Liver (tissue), 9 donors: ENCODE data around the gene SLC9A8. TPM values are rescaled to one million over a fixed set of nuclear protein-coding genes. Genes with fewer than 3 reads are reported as not detected.

Experiments
- DNase-seq: peaks from one replicate; pipeline ENCODE4 v3.0.0-alpha.2; 2017; ENCODE audit warnings: low spot score
- H3K27ac ChIP-seq, 2 donors: one replicate each; pipeline ENCODE4 v1.7.0; 2013; ENCODE audit warnings: inconsistent platforms in 2 of 2, low read length in 2 of 2, control low read depth in 1 of 2, low read depth in 1 of 2, mild to moderate bottlenecking in 1 of 2
- H3K27me3 ChIP-seq, 4 donors: one replicate each; pipeline versions ENCODE4 v1.6.1 to v1.7.0; 2013; ENCODE audit warnings: low read length in 3 of 4, inconsistent platforms in 1 of 4, mild to moderate bottlenecking in 1 of 4, moderate library complexity in 1 of 4; ENCODE audit not compliant: control insufficient read depth in 4 of 4, insufficient read depth in 4 of 4
- H3K36me3 ChIP-seq, 4 donors: one replicate each; pipeline versions ENCODE4 v1.6.1 to v1.7.0; 2013; ENCODE audit warnings: low read length in 3 of 4, mild to moderate bottlenecking in 3 of 4, low read depth in 1 of 4, moderate library complexity in 1 of 4; ENCODE audit not compliant: control insufficient read depth in 4 of 4, insufficient read depth in 3 of 4
- H3K4me1 ChIP-seq, 4 donors: one replicate each; pipeline versions ENCODE4 v1.6.1 to v1.7.0; 2013; ENCODE audit warnings: low read length in 3 of 4, mild to moderate bottlenecking in 3 of 4, moderate library complexity in 1 of 4; ENCODE audit not compliant: control insufficient read depth in 4 of 4, insufficient read depth in 4 of 4
- H3K4me3 ChIP-seq, 3 donors: one replicate each; pipeline versions ENCODE4 v1.6.1 to v1.7.0; 2013; ENCODE audit warnings: low read length in 3 of 3, control low read depth in 1 of 3, low read depth in 1 of 3, mild to moderate bottlenecking in 1 of 3
- H3K9ac ChIP-seq, 2 donors: one replicate each; pipeline ENCODE4 v1.7.0; 2013; ENCODE audit warnings: low read length in 2 of 2, mild to moderate bottlenecking in 2 of 2, moderate library complexity in 2 of 2, control low read depth in 1 of 2, low read depth in 1 of 2
- H3K9me3 ChIP-seq, 4 donors: one replicate each; pipeline versions ENCODE4 v1.6.1 to v1.7.0; 2013; ENCODE audit warnings: low read length in 3 of 4; ENCODE audit not compliant: control insufficient read depth in 4 of 4
- FOXA2 ChIP-seq: IDR thresholded peaks from 2 replicates; pipeline ENCODE4 v1.6.1; 2016; ENCODE audit warnings: antibody characterized with exemption
- GABPA ChIP-seq, 2 donors: IDR thresholded peaks in 1 of 2; conservative IDR thresholded peaks in 1 of 2; 2 replicates each; pipeline ENCODE4 v1.6.1; 2016; ENCODE audit warnings: antibody characterized with exemption in 2 of 2, mild to moderate bottlenecking in 1 of 2, moderate library complexity in 1 of 2
- HNF4A ChIP-seq, 2 donors: conservative IDR thresholded peaks; 2 replicates each; pipeline ENCODE4 v1.6.1; 2016; ENCODE audit warnings: antibody characterized with exemption in 2 of 2, mild to moderate bottlenecking in 2 of 2
- HNF4G ChIP-seq: IDR thresholded peaks from 2 replicates; pipeline ENCODE4 v1.6.1; 2016; ENCODE audit warnings: antibody characterized with exemption
- JUND ChIP-seq, 2 donors: IDR thresholded peaks; 2 replicates each; pipeline ENCODE4 v1.6.1; 2016; ENCODE audit warnings: antibody characterized with exemption in 2 of 2
- MAX ChIP-seq: IDR thresholded peaks from 2 replicates; pipeline ENCODE4 v1.6.1; 2016; ENCODE audit warnings: antibody characterized with exemption
- NR2F2 ChIP-seq: IDR thresholded peaks from 2 replicates; pipeline ENCODE4 v1.6.1; 2016; ENCODE audit warnings: antibody characterized with exemption
- RAD21 ChIP-seq, 2 donors: IDR thresholded peaks; 2 replicates each; pipeline ENCODE4 v1.6.1; 2016; ENCODE audit warnings: antibody characterized with exemption in 2 of 2, mild to moderate bottlenecking in 2 of 2
- RXRA ChIP-seq, 2 donors: IDR thresholded peaks; 2 replicates each; pipeline ENCODE4 v1.6.1; 2017 to 2018; ENCODE audit warnings: antibody characterized with exemption in 2 of 2, mild to moderate bottlenecking in 1 of 2
- SP1 ChIP-seq: IDR thresholded peaks from 2 replicates; pipeline ENCODE4 v1.6.1; 2018; ENCODE audit warnings: antibody characterized with exemption, mild to moderate bottlenecking
- TAF1 ChIP-seq: conservative IDR thresholded peaks from 2 replicates; pipeline ENCODE4 v1.6.1; 2016; ENCODE audit warnings: antibody characterized with exemption, mild to moderate bottlenecking
- YY1 ChIP-seq: IDR thresholded peaks from 2 replicates; pipeline ENCODE4 v1.6.1; 2016; ENCODE audit warnings: antibody characterized with exemption, mild to moderate bottlenecking
- ZBTB33 ChIP-seq: IDR thresholded peaks from 2 replicates; pipeline ENCODE4 v1.6.1; 2016; ENCODE audit warnings: antibody characterized with exemption
- WGBS: extraction: QIAGEN DNeasy Blood & Tissue Kit; methylation state at CpG from one replicate; pipeline ENCODE4 v1.1.7; 2013; 5-methylcytosine and 5-hydroxymethylcytosine counted together
- polyA plus RNA-seq, 2 donors: library from polyadenylated mRNA; stranded (reverse) in 1 of 2; unstranded in 1 of 2; fragments of 200-250 nt in 1 of 2; fragments of >200 nt in 1 of 2; fragmentation: Nextera tagmentation in 1 of 2; extraction: Ambion mirVana in 1 of 2; gene quantifications; one replicate each; pipeline versions ENCODE4 v1.2.1 to v1.2.3, GENCODE V29; 2013 to 2015
- total RNA-seq, 2 donors: library from RNA; depleted of rRNA; stranded (reverse); fragments of >200 nt; gene quantifications; one replicate each; pipeline ENCODE4 v1.2.3, GENCODE V29; 2014
- TF ChIP-seq, protein P1 (sequence below): fragments of 150-350 bp; IDR thresholded peaks from 2 replicates; pipeline ENCODE4 v1.5.1; 2017; ENCODE audit warnings: improper control_type of control experiment, low read depth, low read length; ENCODE audit not compliant: missing input control
- TF ChIP-seq, protein P2 (sequence below): IDR thresholded peaks from 2 replicates; pipeline ENCODE4 v1.6.1; 2016; ENCODE audit warnings: antibody characterized with exemption
- TF ChIP-seq, protein P3 (sequence below): IDR thresholded peaks from 2 replicates; pipeline ENCODE4 v1.6.1; 2016; ENCODE audit warnings: antibody characterized with exemption, mild to moderate bottlenecking
- donor health status: healthy.
- donor health status: healthy.
- donor health status: healthy.
- donor health status: healthy.
- donor health status: healthy.

Gene SLC9A8
- total and polyA plus RNA-seq, 4 donors: 4.0 to 9.5 (median 8.6) TPM

- 67% methylated on average over 4 of the region's 4 CpGs for WGBS
- H3K27ac ChIP-seq: peak overlapping the region; percentile 46 to 54
- H3K4me3 ChIP-seq: no peak overlapping the region
- DNase-seq: no peak
- H3K9ac ChIP-seq: no peak overlapping the region
- H3K4me1 ChIP-seq: peaks cover 4 to 42% (median 35%) of the 10 kb centered on the region in 4 donors
- TF ChIP-seq HNF4G: no peak
- TF ChIP-seq RAD21 (IDR thresholded peaks at IDR 0.05): no peak
- TF ChIP-seq SP1: no peak
- TF ChIP-seq JUND (IDR thresholded peaks at IDR 0.05): no peak
- TF ChIP-seq YY1: no peak
- no peak for TF ChIP-seq MAX
- H3K9me3 ChIP-seq: no peaks in the 10 kb centered on the region
- H3K27me3 ChIP-seq: no peaks in the 10 kb centered on the region
- H3K36me3 ChIP-seq: peaks cover 5 to 23% (median 9%) of the 10 kb centered on the region in 4 donors
These were observed 97.7 kb downstream of the SLC9A8 start for GRCh38 chr20:49910340-49910706.

DNA sequence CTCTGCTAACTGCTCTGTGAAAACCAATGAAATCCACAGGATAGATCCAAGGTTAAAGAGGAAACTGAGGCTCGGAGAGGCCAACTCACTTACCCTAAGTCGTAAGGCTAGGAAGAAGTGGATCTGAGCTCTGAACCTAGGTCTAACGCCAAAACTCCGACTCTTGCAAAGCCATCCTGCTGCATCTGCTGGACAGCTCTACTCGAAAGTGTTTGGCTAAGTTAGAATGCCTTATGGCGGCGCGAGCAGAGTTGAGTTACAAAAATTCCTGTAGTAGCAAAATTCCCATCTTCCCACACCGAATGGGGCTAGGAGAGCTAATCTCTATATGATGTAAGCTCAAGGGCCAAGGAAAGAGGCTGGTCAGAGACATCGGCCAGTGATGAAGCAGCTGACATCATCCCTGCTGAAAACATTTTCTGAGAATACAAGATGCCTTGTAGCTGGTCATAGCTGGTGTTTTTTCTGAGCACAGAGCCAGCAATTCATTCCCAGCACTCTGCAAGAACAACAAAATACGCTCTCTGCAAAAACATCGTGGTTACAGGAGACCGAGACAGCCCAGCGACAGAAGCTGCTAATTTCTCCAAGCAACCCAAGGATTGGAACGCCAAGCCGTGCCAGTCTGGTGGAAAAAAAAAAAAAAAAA lies 100.9 kb downstream of the SLC9A8 start:
- H3K9me3 ChIP-seq: no peaks in the 10 kb centered on the region
- no peaks in the 10 kb centered on the region for H3K36me3 ChIP-seq
- TF ChIP-seq FOXA2: no peak
- no peak for TF ChIP-seq TAF1
- TF ChIP-seq, protein P1, sequence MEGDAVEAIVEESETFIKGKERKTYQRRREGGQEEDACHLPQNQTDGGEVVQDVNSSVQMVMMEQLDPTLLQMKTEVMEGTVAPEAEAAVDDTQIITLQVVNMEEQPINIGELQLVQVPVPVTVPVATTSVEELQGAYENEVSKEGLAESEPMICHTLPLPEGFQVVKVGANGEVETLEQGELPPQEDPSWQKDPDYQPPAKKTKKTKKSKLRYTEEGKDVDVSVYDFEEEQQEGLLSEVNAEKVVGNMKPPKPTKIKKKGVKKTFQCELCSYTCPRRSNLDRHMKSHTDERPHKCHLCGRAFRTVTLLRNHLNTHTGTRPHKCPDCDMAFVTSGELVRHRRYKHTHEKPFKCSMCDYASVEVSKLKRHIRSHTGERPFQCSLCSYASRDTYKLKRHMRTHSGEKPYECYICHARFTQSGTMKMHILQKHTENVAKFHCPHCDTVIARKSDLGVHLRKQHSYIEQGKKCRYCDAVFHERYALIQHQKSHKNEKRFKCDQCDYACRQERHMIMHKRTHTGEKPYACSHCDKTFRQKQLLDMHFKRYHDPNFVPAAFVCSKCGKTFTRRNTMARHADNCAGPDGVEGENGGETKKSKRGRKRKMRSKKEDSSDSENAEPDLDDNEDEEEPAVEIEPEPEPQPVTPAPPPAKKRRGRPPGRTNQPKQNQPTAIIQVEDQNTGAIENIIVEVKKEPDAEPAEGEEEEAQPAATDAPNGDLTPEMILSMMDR: no peak
- TF ChIP-seq HNF4A (conservative IDR thresholded peaks at IDR 0.05): no peak
- no peak for TF ChIP-seq NR2F2
- TF ChIP-seq JUND (IDR thresholded peaks at IDR 0.05): no peak
- TF ChIP-seq, protein P2, sequence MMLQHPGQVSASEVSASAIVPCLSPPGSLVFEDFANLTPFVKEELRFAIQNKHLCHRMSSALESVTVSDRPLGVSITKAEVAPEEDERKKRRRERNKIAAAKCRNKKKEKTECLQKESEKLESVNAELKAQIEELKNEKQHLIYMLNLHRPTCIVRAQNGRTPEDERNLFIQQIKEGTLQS: no peak
- no peak for TF ChIP-seq RXRA (IDR thresholded peaks at IDR 0.05)
- TF ChIP-seq ZBTB33: no peak
- no peak for TF ChIP-seq YY1
- no peak for TF ChIP-seq SP1
- no peak for TF ChIP-seq GABPA (IDR thresholded peaks at IDR 0.05 in 1 of 2, conservative IDR thresholded peaks at IDR 0.05 in 1 of 2)
- TF ChIP-seq MAX: no peak
- TF ChIP-seq, protein P3, sequence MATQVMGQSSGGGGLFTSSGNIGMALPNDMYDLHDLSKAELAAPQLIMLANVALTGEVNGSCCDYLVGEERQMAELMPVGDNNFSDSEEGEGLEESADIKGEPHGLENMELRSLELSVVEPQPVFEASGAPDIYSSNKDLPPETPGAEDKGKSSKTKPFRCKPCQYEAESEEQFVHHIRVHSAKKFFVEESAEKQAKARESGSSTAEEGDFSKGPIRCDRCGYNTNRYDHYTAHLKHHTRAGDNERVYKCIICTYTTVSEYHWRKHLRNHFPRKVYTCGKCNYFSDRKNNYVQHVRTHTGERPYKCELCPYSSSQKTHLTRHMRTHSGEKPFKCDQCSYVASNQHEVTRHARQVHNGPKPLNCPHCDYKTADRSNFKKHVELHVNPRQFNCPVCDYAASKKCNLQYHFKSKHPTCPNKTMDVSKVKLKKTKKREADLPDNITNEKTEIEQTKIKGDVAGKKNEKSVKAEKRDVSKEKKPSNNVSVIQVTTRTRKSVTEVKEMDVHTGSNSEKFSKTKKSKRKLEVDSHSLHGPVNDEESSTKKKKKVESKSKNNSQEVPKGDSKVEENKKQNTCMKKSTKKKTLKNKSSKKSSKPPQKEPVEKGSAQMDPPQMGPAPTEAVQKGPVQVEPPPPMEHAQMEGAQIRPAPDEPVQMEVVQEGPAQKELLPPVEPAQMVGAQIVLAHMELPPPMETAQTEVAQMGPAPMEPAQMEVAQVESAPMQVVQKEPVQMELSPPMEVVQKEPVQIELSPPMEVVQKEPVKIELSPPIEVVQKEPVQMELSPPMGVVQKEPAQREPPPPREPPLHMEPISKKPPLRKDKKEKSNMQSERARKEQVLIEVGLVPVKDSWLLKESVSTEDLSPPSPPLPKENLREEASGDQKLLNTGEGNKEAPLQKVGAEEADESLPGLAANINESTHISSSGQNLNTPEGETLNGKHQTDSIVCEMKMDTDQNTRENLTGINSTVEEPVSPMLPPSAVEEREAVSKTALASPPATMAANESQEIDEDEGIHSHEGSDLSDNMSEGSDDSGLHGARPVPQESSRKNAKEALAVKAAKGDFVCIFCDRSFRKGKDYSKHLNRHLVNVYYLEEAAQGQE: no peak
- TF ChIP-seq RAD21 (IDR thresholded peaks at IDR 0.05): no peak
- TF ChIP-seq HNF4G: no peak
- H3K27ac ChIP-seq: no peak overlapping the region
- H3K27me3 ChIP-seq: no peaks in the 10 kb centered on the region
- no peak for DNase-seq
- H3K4me3 ChIP-seq: no peak overlapping the region
- no peak overlapping the region for H3K9ac ChIP-seq
- 91% methylated on average over 16 of the region's 16 CpGs for WGBS
- peaks cover 6 to 51% (median 38%) of the 10 kb centered on the region in 4 donors for H3K4me1 ChIP-seq
